ENCODE measurements around the gene NPM3.
A peak's percentile ranks its signal among the peaks of the same experiment; 100 is the strongest.

NPM3 gene

GRCh38 chr10:101785801-101786200 is 2.6 kb upstream of the NPM3 start:
- Histone ChIP-seq H3K79me2 (ENCODE audit: low read length) (peaks cover 17% of the 10 kb centered on the region), H3K36me3 (replicated peaks; ENCODE audit: low read depth, low read length) (peaks cover 24% of the 10 kb centered on the region), H2AFZ (ENCODE audit: low read depth, low read length) (no peak overlapping the region), H3K9ac (ENCODE audit: low read length) (no peak overlapping the region), H3K4me3 (ENCODE audit: low read length) (no peak overlapping the region), H3K27me3 (ENCODE audit: low read depth, low read length) (no peaks in the 10 kb centered on the region), H4K20me1 (ENCODE audit: insufficient read depth, low read length) (0 out of 2 replicates have a peak, but pooled peaks cover 1% of the 10 kb centered on the region), H3K27ac (ENCODE audit: low read length) (no peak overlapping the region), H3K4me2 (ENCODE audit: low read length) (no peak overlapping the region), H3K4me1 (ENCODE audit: low read length) (peaks cover 17% of the 10 kb centered on the region), H3K9me3 (ENCODE audit: insufficient read depth, low read length) (no peaks in the 10 kb centered on the region)
- TF ChIP-seq EZH2phosphoT487 (IDR thresholded peaks at IDR 0.05; ENCODE audit: low read depth) (no peak), CTCF (IDR thresholded peaks at IDR 0.05; ENCODE audit: low read depth, low read length) (no peak)

GRCh38 chr10:101784558-101784957 is 1.3 kb upstream of the NPM3 start:
- H3K4me2 ChIP-seq (ENCODE audit: low read length), result no peak overlapping the region
- TF ChIP-seq EZH2phosphoT487 (IDR thresholded peaks at IDR 0.05; ENCODE audit: low read depth) (no peak), CTCF (IDR thresholded peaks at IDR 0.05; ENCODE audit: low read depth, low read length) (no peak)
- H3K9ac ChIP-seq (ENCODE audit: low read length), result no peak overlapping the region
- peaks cover 21% of the 10 kb centered on the region for H3K36me3 ChIP-seq (replicated peaks; ENCODE audit: low read depth, low read length)
- H3K4me1 ChIP-seq (ENCODE audit: low read length), result peaks cover 28% of the 10 kb centered on the region
- no peaks in the 10 kb centered on the region for H3K9me3 ChIP-seq (ENCODE audit: insufficient read depth, low read length)
- H3K27me3 ChIP-seq (ENCODE audit: low read depth, low read length), result no peaks in the 10 kb centered on the region
- H4K20me1 ChIP-seq (ENCODE audit: insufficient read depth, low read length), result 0 out of 2 replicates have a peak, but pooled peaks cover 3% of the 10 kb centered on the region
- H3K79me2 ChIP-seq (ENCODE audit: low read length), result peaks cover 17% of the 10 kb centered on the region
- no peak overlapping the region for H3K27ac ChIP-seq (ENCODE audit: low read length)
- H2AFZ ChIP-seq (ENCODE audit: low read depth, low read length), result no peak overlapping the region
- H3K4me3 ChIP-seq (ENCODE audit: low read length), result no peak overlapping the region

GRCh38 chr10:101783736-101784118 is 481 bp upstream of the NPM3 start:
- Histone ChIP-seq H2AFZ (ENCODE audit: low read depth, low read length) (peak overlapping the region; percentile 60; the same call in 1 of the 2 replicates), H3K9ac (ENCODE audit: low read length) (peak overlapping the region; percentile 74), H3K27me3 (ENCODE audit: low read depth, low read length) (no peaks in the 10 kb centered on the region)

More at GRCh38 chr10:101783736-101784118, 481 bp upstream of the NPM3 start:
- Histone ChIP-seq H3K4me2 (ENCODE audit: low read length) (peak overlapping the region; percentile 86), H3K9me3 (ENCODE audit: insufficient read depth, low read length) (no peaks in the 10 kb centered on the region), H3K36me3 (replicated peaks; ENCODE audit: low read depth, low read length) (peaks cover 21% of the 10 kb centered on the region), H3K79me2 (ENCODE audit: low read length) (peaks cover 17% of the 10 kb centered on the region), H4K20me1 (ENCODE audit: insufficient read depth, low read length) (0 out of 2 replicates have a peak, but pooled peaks cover 3% of the 10 kb centered on the region), H3K4me3 (ENCODE audit: low read length) (peak overlapping the region; percentile 94), H3K4me1 (ENCODE audit: low read length) (peaks cover 36% of the 10 kb centered on the region), H3K27ac (ENCODE audit: low read length) (no peak overlapping the region)
- TF ChIP-seq EZH2phosphoT487 (IDR thresholded peaks at IDR 0.05; ENCODE audit: low read depth) (no peak), CTCF (IDR thresholded peaks at IDR 0.05; ENCODE audit: low read depth, low read length) (no peak)

Data from OCI-LY3 (cell line).